GM19238 (cell line): ENCODE measurements around the gene LRP2BP.
A peak's percentile ranks its signal among the peaks of the same experiment; 100 is the strongest.

Experiments
- DNase-seq: peaks from one replicate; pipeline ENCODE4 v3.0.0; 2011; ENCODE audit warnings: low spot score; ENCODE audit not compliant: insufficient read length

Gene LRP2BP

GRCh38 chr4:185395956-185396723, 416 bp upstream of the LRP2BP start:
- peak; percentile 91 for DNase-seq

- no peak for DNase-seq
Observed at GRCh38 chr4:185394568-185395237, 1.0 kb downstream of the LRP2BP start.

- no peak for DNase-seq
Observed at GRCh38 chr4:185392156-185392555, 3.6 kb downstream of the LRP2BP start.

- DNase-seq: no peak
Observed at GRCh38 chr4:185390941-185391340, 4.8 kb downstream of the LRP2BP start.

GRCh38 chr4:185387957-185388356, 7.8 kb downstream of the LRP2BP start:
- DNase-seq: no peak

- DNase-seq: no peak
Observed at GRCh38 chr4:185384930-185385331, 10.8 kb downstream of the LRP2BP start.

- DNase-seq: no peak
Observed at GRCh38 chr4:185384061-185384460, 11.7 kb downstream of the LRP2BP start.

- DNase-seq: no peak
Observed at GRCh38 chr4:185383451-185383850, 12.3 kb downstream of the LRP2BP start.

- DNase-seq: no peak
Observed at GRCh38 chr4:185382754-185383153, 13.0 kb downstream of the LRP2BP start.

- no peak for DNase-seq
Observed at GRCh38 chr4:185381288-185382196, 14.2 kb downstream of the LRP2BP start.

- DNase-seq: no peak
Observed at GRCh38 chr4:185380320-185380719, 15.4 kb downstream of the LRP2BP start.

GRCh38 chr4:185379326-185380295, 16.1 kb downstream of the LRP2BP start:
- DNase-seq: no peak

- DNase-seq: no peak
Observed at GRCh38 chr4:185378264-185378663, 17.5 kb downstream of the LRP2BP start.

- no peak for DNase-seq
Observed at GRCh38 chr4:185374573-185374972, 21.2 kb downstream of the LRP2BP start.

- no peak for DNase-seq
Observed at GRCh38 chr4:185374027-185374426, 21.7 kb downstream of the LRP2BP start.

- DNase-seq: no peak
Observed at GRCh38 chr4:185371702-185372101, 24.0 kb downstream of the LRP2BP start.

GRCh38 chr4:185370268-185370949, 25.3 kb downstream of the LRP2BP start:
- no peak for DNase-seq

GRCh38 chr4:185369731-185370130, 26.0 kb downstream of the LRP2BP start:
- no peak for DNase-seq

- no peak for DNase-seq
Observed at GRCh38 chr4:185364886-185365285, 30.8 kb downstream of the LRP2BP start.

- no peak for DNase-seq
Observed at GRCh38 chr4:185363251-185363650, 32.5 kb downstream of the LRP2BP start.
